GM19240 (cell line): ENCODE data around the gene ADAM12.
"Not testable (repeated sequence)": the region's sequence is repeated elsewhere in the genome, so short reads cannot be mapped to it uniquely, and the experiment has no call there.

Experiments
- DNase-seq: peaks from one replicate; pipeline ENCODE4 v3.0.0; 2011; ENCODE audit warnings: low spot score; ENCODE audit not compliant: insufficient read length

The ADAM12 gene

GRCh38 chr10:126059076-126059826 is 329.0 kb downstream of the ADAM12 start:
- no peak for DNase-seq

DNA sequence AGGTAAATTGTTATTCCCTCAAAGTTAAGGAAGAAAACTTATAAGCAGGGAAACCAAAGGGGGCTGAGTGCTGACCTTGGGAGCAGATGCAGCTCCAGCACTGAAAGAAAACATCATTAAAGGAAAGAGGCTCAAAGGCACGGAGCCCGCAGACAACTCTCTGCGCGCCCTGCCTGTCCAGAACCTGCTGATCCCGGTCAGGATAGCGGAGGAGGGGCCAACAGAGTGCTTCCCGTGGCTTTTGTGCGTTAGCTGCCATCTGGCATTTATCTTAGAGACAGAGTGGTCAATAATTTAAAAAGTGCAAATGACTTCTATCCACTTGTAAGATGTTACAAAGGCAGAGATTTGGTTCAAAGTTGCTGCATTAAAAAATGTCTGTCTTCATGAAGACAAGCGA is 329.8 kb downstream of the ADAM12 start:
- no peak for DNase-seq

DNA sequence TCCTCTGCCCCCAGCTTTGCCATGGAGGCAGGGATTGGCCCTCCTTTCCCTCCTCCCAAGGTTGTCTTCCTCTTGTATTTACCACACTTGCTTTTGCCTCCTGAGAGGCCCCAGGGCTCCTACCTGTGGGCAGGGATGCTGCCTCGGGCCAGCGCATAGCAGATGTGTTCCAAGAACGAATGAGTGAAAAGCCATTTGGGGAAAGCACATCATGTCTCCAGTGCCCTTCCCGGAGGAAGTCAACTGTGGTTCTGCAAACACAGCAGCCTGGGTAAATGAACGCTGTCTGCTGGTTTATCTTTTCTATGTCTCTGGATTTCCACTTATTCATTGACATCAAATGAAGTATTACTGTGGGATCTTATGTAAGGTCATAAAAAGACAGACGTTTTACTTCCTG is 330.2 kb downstream of the ADAM12 start:
- no peak for DNase-seq

DNA sequence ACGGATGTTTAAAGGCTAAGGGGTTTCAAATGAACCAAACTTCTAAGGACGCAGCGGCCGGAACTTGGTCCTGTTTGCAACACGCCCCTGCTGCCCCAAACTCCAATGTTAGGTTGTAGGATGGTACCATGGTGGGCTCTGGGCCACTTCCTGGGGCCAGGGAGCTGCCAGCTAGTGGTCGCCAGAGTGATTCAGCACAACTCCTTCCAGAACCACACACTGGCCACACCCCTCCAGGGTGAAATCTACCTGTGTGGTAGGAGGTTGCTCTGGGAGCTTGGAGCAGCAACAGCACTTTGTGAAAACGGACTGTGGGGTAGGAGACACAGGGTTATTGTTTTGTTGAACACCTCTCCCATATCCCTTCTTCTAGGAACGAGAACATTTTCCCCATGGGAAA is 330.8 kb downstream of the ADAM12 start:
- DNase-seq: no peak

DNA sequence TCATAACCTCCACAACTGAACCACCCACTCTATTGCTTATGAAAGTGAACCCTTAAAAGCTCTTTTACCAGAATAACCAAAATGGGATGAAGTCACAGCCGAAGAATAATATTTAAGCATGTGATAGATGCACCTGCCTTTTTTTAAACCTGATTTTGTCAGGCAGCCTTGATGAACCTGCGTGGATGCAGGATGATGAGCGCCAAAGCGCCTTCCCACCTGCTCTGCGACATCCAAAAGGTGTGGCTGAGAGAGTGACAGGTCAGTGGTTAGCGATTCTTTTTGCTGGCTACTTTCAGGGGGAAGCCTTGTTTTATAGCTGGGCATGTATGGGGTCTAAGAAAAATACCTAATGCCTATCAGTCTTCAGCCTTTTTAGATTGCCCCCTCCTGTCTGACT is 334.1 kb downstream of the ADAM12 start:
- no peak for DNase-seq

DNA sequence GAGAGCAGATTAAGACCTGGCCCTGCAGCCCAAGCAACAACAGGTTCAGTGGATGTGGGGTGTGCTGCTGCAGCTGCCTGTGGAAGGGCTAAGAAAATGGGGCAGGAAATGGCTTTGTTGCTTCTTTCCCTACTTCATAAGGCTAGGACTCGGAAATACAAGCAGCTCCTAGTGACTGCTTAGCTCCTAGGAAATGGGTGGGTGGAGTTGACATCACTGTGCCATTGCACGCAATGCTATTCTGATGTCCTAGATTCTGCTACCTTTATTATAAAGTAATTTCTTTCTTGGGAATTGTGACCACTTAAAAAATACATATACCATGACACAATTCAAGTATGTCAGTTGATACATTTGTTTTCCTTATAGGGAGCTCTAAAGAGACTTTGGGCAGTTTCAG is 336.1 kb downstream of the ADAM12 start:
- no peak for DNase-seq

DNA sequence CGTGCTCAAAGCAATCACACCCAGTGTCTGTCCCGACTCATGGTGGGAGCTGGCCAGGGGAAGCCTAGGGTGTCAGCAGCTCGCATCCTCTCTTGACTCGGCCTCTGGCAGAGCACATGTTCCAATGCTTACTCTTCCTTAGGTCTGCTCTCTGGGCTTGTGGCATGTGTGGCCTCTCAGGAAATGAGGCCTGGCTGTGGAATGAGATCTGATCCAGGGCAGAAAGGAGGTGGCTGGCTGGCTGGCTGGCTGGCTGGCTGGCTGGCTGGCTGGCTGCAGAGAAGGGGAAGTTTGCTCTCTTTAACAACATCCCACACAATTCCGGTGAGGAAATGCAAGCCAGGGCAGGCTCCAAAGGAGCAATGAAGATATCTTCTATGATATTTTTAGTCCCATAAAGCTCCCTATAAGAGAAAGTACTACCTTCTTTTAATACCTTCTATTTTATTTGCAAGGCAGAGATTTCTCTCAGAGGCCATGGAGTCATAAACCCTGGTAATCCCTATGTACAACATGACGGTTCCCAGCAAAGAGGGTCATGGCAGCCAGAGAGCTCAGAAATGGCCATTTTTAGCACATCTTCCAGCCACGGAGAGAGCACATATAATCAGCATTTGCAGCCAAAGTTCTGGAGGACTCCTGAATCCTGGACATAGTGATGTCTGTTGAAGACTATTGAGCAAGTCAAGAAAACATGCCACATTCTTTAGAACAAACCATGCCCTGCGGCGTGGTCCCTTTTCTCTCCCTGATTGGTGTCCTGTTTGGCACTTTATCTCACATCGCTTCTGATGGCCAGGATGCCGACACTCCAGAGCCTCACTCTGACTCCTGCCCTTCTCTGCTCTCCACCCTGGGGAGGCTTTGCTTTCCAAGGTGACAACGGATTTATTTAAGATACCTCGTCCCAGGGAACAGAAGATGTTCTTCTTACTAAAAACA is 338.2 kb downstream of the ADAM12 start:
- DNase-seq: no peak

DNA sequence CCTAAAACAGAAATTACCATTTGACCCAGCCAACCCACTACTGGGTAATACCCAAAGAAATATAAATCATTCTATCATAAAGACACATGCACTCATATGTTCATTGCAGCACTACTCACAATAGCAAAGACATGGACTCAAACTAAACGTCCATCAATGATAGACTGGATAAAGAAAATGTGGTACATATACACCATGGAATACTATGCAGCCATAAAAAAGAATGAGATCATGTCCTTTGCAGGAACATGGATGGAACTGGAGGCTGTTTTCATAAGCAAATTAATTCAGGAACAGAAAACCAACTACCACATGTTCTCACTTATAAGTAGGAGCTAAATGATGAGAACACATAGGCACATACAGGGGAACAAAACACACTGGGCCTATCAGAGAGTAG is 340.5 kb downstream of the ADAM12 start:
- not testable (repeated sequence) for DNase-seq

GRCh38 chr10:126046831-126047230 is 341.4 kb downstream of the ADAM12 start:
- DNase-seq: no peak

- DNase-seq: no peak
Measured at GRCh38 chr10:126045861-126046260, 342.4 kb downstream of the ADAM12 start.

DNA sequence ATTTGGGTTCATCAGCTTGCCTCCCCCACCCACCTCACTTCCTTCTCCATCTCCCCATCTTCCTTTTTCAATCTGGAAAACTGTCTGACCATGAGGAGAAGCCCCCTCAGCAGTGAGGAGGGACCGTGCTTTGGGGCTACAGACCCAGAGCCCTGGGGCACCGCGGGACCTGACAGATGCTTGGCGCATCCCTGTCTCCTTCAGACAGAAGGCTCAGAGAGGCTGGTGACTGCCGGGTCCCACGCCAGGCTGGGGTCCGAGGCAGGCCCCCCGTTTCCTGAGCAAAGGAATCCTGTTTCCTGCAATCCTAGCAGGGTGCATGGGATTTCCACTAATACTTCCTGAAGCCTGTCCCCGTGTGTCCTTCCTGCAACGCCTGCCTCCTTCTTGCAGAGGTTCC is 344.9 kb downstream of the ADAM12 start:
- DNase-seq: no peak

DNA sequence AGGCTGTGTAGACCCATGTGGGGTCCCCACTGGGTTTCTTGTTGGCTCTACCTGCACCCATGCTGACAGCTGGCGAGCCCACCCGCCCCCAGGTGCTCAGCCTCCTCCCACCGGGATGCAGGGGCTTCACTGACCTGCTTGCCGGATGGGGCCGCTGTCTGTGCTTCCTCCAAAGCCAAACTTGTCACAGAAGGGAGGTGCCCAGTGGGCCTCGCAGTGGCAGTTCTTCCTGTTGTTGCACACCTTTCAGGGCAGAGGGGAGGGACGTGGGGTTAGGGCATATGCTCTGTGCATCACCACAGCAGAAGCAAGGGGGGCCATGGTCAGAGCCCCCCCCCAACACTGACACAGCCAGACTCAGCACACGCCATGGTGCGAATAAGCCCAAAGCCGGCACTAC is 345.4 kb downstream of the ADAM12 start:
- DNase-seq: no peak

- no peak for DNase-seq
Measured at GRCh38 chr10:126042354-126042753, 345.9 kb downstream of the ADAM12 start.

DNA sequence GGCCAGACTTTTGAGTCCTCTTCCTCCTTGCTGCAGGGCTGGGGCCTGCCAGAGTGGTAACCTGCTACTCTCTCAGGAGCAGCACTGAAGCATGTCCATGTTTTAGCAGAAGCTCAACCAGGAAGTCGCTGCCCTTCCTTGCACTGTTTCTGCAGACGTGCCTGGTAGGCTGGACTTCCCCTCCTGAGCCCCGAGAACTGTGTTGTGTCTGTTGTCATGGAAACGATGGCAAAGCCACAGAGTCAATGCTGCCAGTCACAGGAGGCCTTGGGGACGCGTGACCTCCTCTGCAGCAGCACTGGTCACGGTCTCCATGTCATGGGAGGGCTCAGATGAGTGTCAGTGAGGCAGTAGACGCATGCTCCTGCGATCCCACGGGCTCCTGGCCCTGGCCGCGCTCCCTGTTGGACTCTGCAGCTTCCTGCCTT is 346.5 kb downstream of the ADAM12 start:
- peak; percentile 78 for DNase-seq

GRCh38 chr10:126041117-126041516 is 347.2 kb downstream of the ADAM12 start:
- no peak for DNase-seq

- DNase-seq: no peak
Measured at GRCh38 chr10:126037946-126038345, 350.3 kb downstream of the ADAM12 start.

DNA sequence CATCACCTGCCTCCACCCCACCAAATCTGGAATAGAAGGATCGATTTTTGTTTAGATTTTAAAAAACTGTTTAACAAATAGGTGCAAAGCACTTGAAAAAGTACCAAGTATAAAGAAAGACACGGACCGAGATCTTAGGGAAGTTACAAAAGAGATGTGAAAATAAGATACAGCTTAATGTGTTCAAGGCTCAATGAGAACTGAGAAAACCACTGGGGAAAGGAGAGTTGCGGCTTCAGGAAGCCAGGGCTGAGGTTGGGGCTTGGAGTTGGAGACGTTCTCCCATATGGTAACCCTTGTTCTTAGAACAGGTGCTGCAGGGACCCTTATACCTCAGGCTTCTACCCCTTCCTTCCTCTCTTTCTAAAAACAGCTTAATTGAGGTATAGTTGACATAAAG is 351.8 kb downstream of the ADAM12 start:
- DNase-seq: no peak

DNA sequence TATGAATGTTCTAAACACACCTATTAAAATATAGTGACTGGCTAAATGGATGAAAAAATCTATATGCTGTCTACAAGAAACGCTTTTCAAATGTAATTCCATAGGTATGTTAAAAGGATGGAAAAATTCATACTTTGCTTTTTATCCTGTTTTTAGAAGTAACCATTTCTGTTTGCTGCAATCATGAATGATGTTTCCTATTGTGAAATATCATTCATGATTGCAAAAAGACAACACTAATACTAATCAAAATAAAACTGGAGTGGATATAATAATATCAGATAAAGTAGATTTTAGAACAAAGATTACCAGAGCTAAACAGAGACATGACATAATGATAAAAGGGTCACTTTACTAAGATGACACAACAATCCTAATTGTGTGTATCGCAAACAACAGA is 353.7 kb downstream of the ADAM12 start:
- DNase-seq: no peak

DNA sequence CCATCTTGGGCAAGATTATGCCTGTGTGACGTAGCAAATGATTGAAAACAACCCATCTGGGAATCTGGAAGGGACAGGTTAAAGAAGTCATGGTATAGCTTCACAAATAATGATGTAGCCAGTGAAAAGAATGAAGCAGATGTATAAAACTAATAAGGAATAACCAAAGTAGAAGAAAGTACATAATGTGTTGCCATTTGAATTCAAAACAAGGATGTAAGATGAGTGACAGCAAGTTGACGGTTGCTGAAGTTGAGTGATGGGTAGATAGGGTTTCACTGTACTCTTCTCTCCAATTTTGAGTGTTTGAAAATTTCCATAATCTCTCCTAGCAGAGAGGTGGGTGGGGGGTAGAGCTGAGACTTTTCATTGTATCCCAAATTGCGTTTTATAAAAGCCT is 358.3 kb downstream of the ADAM12 start:
- DNase-seq: no peak

- DNase-seq: no peak
Measured at GRCh38 chr10:126027692-126028091, 360.6 kb downstream of the ADAM12 start.

GRCh38 chr10:126022841-126023240 is 365.4 kb downstream of the ADAM12 start:
- no peak for DNase-seq

DNA sequence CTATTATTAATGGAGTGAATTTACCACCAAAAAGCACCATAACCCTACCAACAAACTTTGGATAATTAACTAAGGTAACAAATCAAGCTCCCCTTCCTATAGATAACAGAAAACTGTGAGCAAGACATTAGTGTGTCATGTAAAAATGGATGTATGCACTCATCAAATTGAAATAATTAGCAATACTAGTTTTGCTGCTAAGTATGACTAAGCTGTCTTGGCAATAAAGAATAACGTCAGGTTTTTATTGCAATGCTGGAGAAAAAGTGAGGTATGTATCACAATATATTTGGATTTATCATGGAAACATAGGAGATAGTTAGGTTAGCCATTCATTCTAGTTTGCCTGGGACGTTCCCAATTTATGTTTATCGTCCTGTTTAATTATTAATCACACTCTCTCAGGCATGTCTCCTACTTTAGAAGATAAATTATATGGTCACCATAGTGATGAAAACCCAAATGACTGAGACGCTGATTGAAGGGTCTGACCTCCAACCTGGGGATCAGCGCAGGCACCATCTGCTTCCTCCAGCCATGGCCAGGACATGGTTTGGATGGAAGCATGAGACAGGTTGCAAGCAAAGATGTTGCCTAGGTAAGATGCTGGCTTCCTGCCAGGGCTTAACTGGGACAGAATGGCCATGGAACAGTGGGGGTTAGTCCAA is 366.3 kb downstream of the ADAM12 start:
- DNase-seq: no peak
